K562 (cell line): ENCODE data around the gene PCOLCE2. TPM values are rescaled to one million over a fixed set of nuclear protein-coding genes. Genes with fewer than 3 reads are reported as not detected.

Experiments
- ATAC-seq: fragments of 200-7000 bp; cut with Tn5 transposase; 3 replicates; pipeline ENCODE4 v1.9.1; 2020; ENCODE audit warnings: moderate library complexity
- BruUV-seq: library from RNA; stranded (reverse); fragments of 400-500 nt; replicated peaks from 2 replicates; lab custom pipeline; 2021; lab: Mats Ljungman, UMichigan
- CTCF ChIA-PET: fragments of 300-600 bp; formaldehyde crosslinking; extraction: SDS; loops from one replicate; lab custom pipeline; 2021; ENCODE audit warnings: low intra/inter-chr PET ratio; lab: Yijun Ruan, JAX
- POLR2A ChIA-PET: fragments of 300-600, 350-650 bp; sonication (Branson Sonifier 250); formaldehyde crosslinking; extraction: SDS; loops from one replicate; lab custom pipeline; 2021; ENCODE audit warnings: antibody characterized with exemption, inconsistent platforms; lab: Yijun Ruan, JAX
- DNase-seq, 4 experiments: peaks; one replicate each; pipeline versions ENCODE4 v3.0.0 to v3.0.0-alpha.2; 2011 to 2018; ENCODE audit warnings: low spot score in 3 of 4, mixed read lengths in 3 of 4; ENCODE audit errors: extremely low read depth in 1 of 4
- FAIRE-seq: peaks from 2 replicates; lab custom pipeline; 2011; peaks lifted over from hg19 to GRCh38; lab: Jason Lieb, UNC
- H2AFZ ChIP-seq: 2 replicates; pipeline ENCODE4 v1.6.0; 2011; ENCODE audit warnings: low read depth, low read length, control low read depth, inconsistent platforms
- H3K27ac ChIP-seq: fragments of 200-600 bp; 3 replicates; pipeline ENCODE4 v1.8.0; 2011; ENCODE audit warnings: low read depth, mild to moderate bottlenecking, control low read depth, inconsistent platforms, low read length, moderate library complexity, mixed read lengths; ENCODE audit errors: extremely low read depth
- H3K27me3 ChIP-seq, 2 experiments: fragments of 300-600 bp in 1 of 2; 2 replicates in 1 of 2; 3 replicates in 1 of 2; pipeline versions ENCODE4 v1.6.0 to v1.8.0; 2011; ENCODE audit warnings: inconsistent platforms in 2 of 2, low read length in 2 of 2, mild to moderate bottlenecking in 1 of 2, mixed read lengths in 1 of 2, moderate library complexity in 1 of 2; ENCODE audit not compliant: control insufficient read depth in 2 of 2, insufficient read depth in 2 of 2
- H3K36me3 ChIP-seq: fragments of 300-600 bp; 3 replicates; pipeline ENCODE4 v1.8.0; 2011; ENCODE audit warnings: mild to moderate bottlenecking, low read length, inconsistent platforms; ENCODE audit not compliant: control insufficient read depth, insufficient read depth
- H3K4me1 ChIP-seq, 2 experiments: fragments of 200-600 bp in 1 of 2; replicated peaks in 1 of 2; 2 replicates in 1 of 2; 3 replicates in 1 of 2; pipeline versions ENCODE4 v1.5.1 to v1.8.0; 2011; ENCODE audit warnings: inconsistent platforms in 2 of 2, low read length in 2 of 2, mild to moderate bottlenecking in 1 of 2, mixed read lengths in 1 of 2, moderate library complexity in 1 of 2; ENCODE audit not compliant: control insufficient read depth in 2 of 2, insufficient read depth in 2 of 2
- H3K4me2 ChIP-seq: 2 replicates; pipeline ENCODE4 v1.6.1; 2011; ENCODE audit warnings: low read length, control low read depth, inconsistent platforms, mixed read lengths; ENCODE audit not compliant: insufficient read depth
- H3K4me3 ChIP-seq: fragments of 200-600 bp; sonication (generic), shearing (Covaris generic); 2 replicates; pipeline ENCODE4 v1.5.1; 2016; ENCODE audit warnings: control low read depth, inconsistent platforms
- H3K79me2 ChIP-seq: fragments of 200-600 bp; 3 replicates; pipeline ENCODE4 v1.8.0; 2011; ENCODE audit warnings: low read length, inconsistent platforms; ENCODE audit not compliant: control insufficient read depth, insufficient read depth
- H3K9ac ChIP-seq, 2 experiments: 2 replicates each; pipeline versions ENCODE4 v1.6.0 to v1.6.1; 2011; ENCODE audit warnings: low read depth in 2 of 2, low read length in 2 of 2, control low read depth in 1 of 2, inconsistent platforms in 1 of 2, mild to moderate bottlenecking in 1 of 2, mixed read lengths in 1 of 2; ENCODE audit not compliant: insufficient read depth in 1 of 2
- H3K9me1 ChIP-seq: one replicate; pipeline ENCODE4 v1.6.0; 2011; ENCODE audit warnings: inconsistent platforms, mild to moderate bottlenecking, low read length, moderate library complexity; ENCODE audit not compliant: control insufficient read depth, insufficient read depth
- H3K9me3 ChIP-seq: replicated peaks from 2 replicates; pipeline ENCODE4 v1.5.1; 2011; ENCODE audit warnings: low read depth, low read length, inconsistent platforms; ENCODE audit not compliant: control insufficient read depth, insufficient read depth
- H4K20me1 ChIP-seq: replicated peaks from 2 replicates; pipeline ENCODE4 v1.6.1; 2011; ENCODE audit warnings: low read length, inconsistent platforms, mixed read lengths; ENCODE audit not compliant: control insufficient read depth, insufficient read depth
- FOXP1 ChIP-seq: sonication (generic); formaldehyde crosslinking; IDR thresholded peaks from 2 replicates; pipeline ENCODE4 v1.8.0; 2022; ENCODE audit warnings: mild to moderate bottlenecking, missing genetic modification reagents
- GABPB2 ChIP-seq: fragments of 250-450 bp; sonication (Bioruptor Pico); conservative IDR thresholded peaks from 2 replicates; pipeline ENCODE4 v1.5.1; 2021; ENCODE audit warnings: mild to moderate bottlenecking
- MAFK ChIP-seq: IDR thresholded peaks from 2 replicates; pipeline ENCODE4 v1.6.1; 2011; ENCODE audit warnings: low read length, improper control_type of control experiment
- NFYB ChIP-seq: IDR thresholded peaks from 2 replicates; pipeline ENCODE4 v1.6.1; 2011; ENCODE audit warnings: mild to moderate bottlenecking, moderate library complexity; ENCODE audit not compliant: insufficient read length; ENCODE audit errors: extremely low read depth
- RAD51 ChIP-seq: fragments of 450-650 bp; IDR thresholded peaks from 2 replicates; pipeline ENCODE4 v1.7.1; 2016; ENCODE audit warnings: low read depth, mild to moderate bottlenecking, borderline replicate concordance
- TOE1 ChIP-seq, 2 experiments: fragments of 450-650 bp in 1 of 2; sonication (generic) in 1 of 2; formaldehyde crosslinking in 1 of 2; IDR thresholded peaks; 2 replicates each; pipeline versions ENCODE4 v1.7.1 to v1.8.0; 2016 to 2022; ENCODE audit warnings: borderline replicate concordance in 2 of 2, mild to moderate bottlenecking in 2 of 2, antibody characterized with exemption in 1 of 2, inconsistent platforms in 1 of 2, low read depth in 1 of 2, missing genetic modification reagents in 1 of 2, moderate library complexity in 1 of 2
- WGBS: fragments of 100-300 bp; shearing (Covaris generic); methylation state at CpG from one replicate; pipeline ENCODE4 v1.1.6; 2016; ENCODE audit warnings: low coverage, mixed read lengths; ENCODE audit not compliant: insufficient coverage; ENCODE audit errors: missing lambda C conversion rate; 5-methylcytosine and 5-hydroxymethylcytosine counted together
- in situ Hi-C: fragments of 300-500 bp; cut with MboI; formaldehyde crosslinking; loops from 4 replicates; pipeline ENCODE4 v1.15.0; 2018; ENCODE audit warnings: inconsistent platforms, mixed read lengths
- intact Hi-C: fragments of 100-400 bp; cut with micrococcal nuclease; formaldehyde crosslinking; loops from 2 replicates; pipeline ENCODE4 v1.14.2; 2022
- polyA plus RNA-seq, 8 experiments: library from polyadenylated mRNA; depleted of rRNA in 4 of 8; stranded (reverse) in 5 of 8; unstranded in 3 of 8; fragments of >200 nt; fragmentation: Nextera tagmentation in 2 of 8; fragmentation: Illumina TruSeq in 1 of 8; extraction: Ambion mirVana in 2 of 8; extraction: Trizol in 1 of 8; gene quantifications; 2 replicates each; pipeline versions ENCODE4 v1.2.1 to v1.2.3, GENCODE V29; 2011 to 2014; ENCODE audit warnings: inconsistent platforms in 1 of 8, missing spikeins in 1 of 8
- total RNA-seq, 7 experiments: library from RNA; depleted of rRNA in 6 of 7; stranded (reverse); fragments of >200 nt in 6 of 7; fragmentation: Illumina TruSeq in 2 of 7; extraction: Trizol in 2 of 7; gene quantifications; 2 replicates each; pipeline versions ENCODE4 v1.2.1 to v1.2.3, GENCODE V29; 2011 to 2021; ENCODE audit warnings: low replicate concordance in 1 of 7
- TF ChIP-seq, protein P1 (sequence below): fragments of 450-650 bp; formaldehyde crosslinking; IDR thresholded peaks from 2 replicates; pipeline ENCODE4 v1.4.0; 2020; ENCODE audit warnings: mild to moderate bottlenecking, mixed read lengths
- TF ChIP-seq, protein P2 (sequence below): fragments of 250-450 bp; sonication (Bioruptor Pico); IDR thresholded peaks from 2 replicates; pipeline ENCODE4 v1.5.0; 2022; ENCODE audit warnings: mild to moderate bottlenecking
- TF ChIP-seq, protein P3 (sequence below): sonication (generic); formaldehyde crosslinking; IDR thresholded peaks from 2 replicates; pipeline ENCODE4 v1.9.0; 2022; ENCODE audit warnings: mild to moderate bottlenecking, missing genetic modification reagents

The PCOLCE2 gene
- total and polyA plus RNA-seq, 9 of the 15 experiments (the other 6 are each of a cell fraction or from before 2014, with no cell fraction given), result 0.18 to 1.2 (median 0.65) TPM

DNA sequence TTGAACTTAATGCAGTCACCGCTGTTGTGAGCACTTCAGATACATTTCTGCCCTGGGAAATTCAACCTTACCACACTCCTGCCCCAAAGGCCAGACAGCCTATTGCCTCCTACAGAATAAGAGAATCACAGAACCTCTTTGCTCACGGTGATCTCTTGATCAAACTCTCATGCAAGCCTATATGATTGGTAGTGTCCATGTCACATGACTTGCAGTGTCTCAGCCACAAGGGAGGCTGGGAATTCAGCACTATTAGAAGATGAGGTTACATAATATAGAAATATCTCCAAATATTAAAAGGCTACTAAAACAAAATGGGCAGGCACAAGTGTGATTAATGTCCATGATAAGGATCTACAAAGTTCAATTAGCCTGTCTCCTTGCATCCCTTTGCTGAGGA lies 3.8 kb upstream of the PCOLCE2 start:
- H3K4me2 ChIP-seq, result no peak overlapping the region
- no peak overlapping the region for H3K9ac ChIP-seq
- BruUV-seq, result no TSS peak
- H3K36me3 ChIP-seq, result no peaks in the 10 kb centered on the region
- POLR2A ChIA-PET, result interaction anchor here (0.8 to 1.2 kb wide), 3 partner anchors 9 to 40 kb away, joined by 3 read pairs; no protein-coding TSS in a partner anchor
- H3K79me2 ChIP-seq, result no peaks in the 10 kb centered on the region
- no peak for DNase-seq
- no peaks in the 10 kb centered on the region for H3K9me3 ChIP-seq
- no peak for ATAC-seq
- in situ Hi-C loops, result no loop called here
- H2AFZ ChIP-seq, result peak overlapping the region; percentile 12; the same call in 1 of the 2 replicates
- CTCF ChIA-PET, result no interaction called here
- H3K27ac ChIP-seq, result no peak overlapping the region
- peaks cover 0 to 17% of the 10 kb centered on the region in 2 experiments; a peak in 3 of 5 replicates for H3K4me1 ChIP-seq
- H4K20me1 ChIP-seq, result no peaks in the 10 kb centered on the region
- H3K4me3 ChIP-seq, result no peak overlapping the region
- H3K27me3 ChIP-seq, result peaks cover 0 to 11% of the 10 kb centered on the region in 2 experiments; a peak in 1 of 5 replicates
- TF ChIP-seq GABPB2, result no peak
- TF ChIP-seq, protein P1, sequence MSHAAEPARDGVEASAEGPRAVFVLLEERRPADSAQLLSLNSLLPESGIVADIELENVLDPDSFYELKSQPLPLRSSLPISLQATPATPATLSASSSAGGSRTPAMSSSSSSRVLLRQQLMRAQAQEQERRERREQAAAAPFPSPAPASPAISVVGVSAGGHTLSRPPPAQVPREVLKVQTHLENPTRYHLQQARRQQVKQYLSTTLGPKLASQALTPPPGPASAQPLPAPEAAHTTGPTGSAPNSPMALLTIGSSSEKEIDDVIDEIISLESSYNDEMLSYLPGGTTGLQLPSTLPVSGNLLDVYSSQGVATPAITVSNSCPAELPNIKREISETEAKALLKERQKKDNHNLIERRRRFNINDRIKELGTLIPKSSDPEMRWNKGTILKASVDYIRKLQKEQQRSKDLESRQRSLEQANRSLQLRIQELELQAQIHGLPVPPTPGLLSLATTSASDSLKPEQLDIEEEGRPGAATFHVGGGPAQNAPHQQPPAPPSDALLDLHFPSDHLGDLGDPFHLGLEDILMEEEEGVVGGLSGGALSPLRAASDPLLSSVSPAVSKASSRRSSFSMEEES (CRISPR knock-in tag), result peak; percentile 81
- TF ChIP-seq, protein P2, sequence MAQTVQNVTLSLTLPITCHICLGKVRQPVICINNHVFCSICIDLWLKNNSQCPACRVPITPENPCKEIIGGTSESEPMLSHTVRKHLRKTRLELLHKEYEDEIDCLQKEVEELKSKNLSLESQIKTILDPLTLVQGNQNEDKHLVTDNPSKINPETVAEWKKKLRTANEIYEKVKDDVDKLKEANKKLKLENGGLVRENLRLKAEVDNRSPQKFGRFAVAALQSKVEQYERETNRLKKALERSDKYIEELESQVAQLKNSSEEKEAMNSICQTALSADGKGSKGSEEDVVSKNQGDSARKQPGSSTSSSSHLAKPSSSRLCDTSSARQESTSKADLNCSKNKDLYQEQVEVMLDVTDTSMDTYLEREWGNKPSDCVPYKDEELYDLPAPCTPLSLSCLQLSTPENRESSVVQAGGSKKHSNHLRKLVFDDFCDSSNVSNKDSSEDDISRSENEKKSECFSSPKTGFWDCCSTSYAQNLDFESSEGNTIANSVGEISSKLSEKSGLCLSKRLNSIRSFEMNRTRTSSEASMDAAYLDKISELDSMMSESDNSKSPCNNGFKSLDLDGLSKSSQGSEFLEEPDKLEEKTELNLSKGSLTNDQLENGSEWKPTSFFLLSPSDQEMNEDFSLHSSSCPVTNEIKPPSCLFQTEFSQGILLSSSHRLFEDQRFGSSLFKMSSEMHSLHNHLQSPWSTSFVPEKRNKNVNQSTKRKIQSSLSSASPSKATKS, result no peak
- no peak for TF ChIP-seq MAFK
- peak; percentile 19 for TF ChIP-seq NFYB
- TF ChIP-seq TOE1 (IDR thresholded peaks at IDR 0.05; ENCODE audit: borderline replicate concordance), result peak; percentile 66; the same call in 1 of the 2 replicates
- no peak for TF ChIP-seq TOE1 (CRISPR knock-in tag; IDR thresholded peaks at IDR 0.05; ENCODE audit: borderline replicate concordance, low read depth)
- TF ChIP-seq RAD51, result peak; percentile 64; the same call in 1 of the 2 replicates
- TF ChIP-seq FOXP1 (CRISPR knock-in tag), result no peak
- TF ChIP-seq, protein P3, sequence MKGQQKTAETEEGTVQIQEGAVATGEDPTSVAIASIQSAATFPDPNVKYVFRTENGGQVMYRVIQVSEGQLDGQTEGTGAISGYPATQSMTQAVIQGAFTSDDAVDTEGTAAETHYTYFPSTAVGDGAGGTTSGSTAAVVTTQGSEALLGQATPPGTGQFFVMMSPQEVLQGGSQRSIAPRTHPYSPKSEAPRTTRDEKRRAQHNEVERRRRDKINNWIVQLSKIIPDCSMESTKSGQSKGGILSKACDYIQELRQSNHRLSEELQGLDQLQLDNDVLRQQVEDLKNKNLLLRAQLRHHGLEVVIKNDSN, result no peak
- H3K9me1 ChIP-seq, result no peaks in the 10 kb centered on the region
- no peak for FAIRE-seq
- intact Hi-C loops, result no loop called here
- WGBS, result 33% methylated on average over 2 of the region's 2 CpGs
